GM19452 (cell line): ENCODE measurements around the gene CMSS1.

Source experiments
- ATAC-seq: cut with Tn5 transposase; IDR thresholded peaks from one replicate; pipeline ENCODE4 v1.9.1; 2021; ENCODE audit not compliant: unreplicated experiment

CMSS1 gene

GRCh38 chr3:99873269-99874102, 55.8 kb downstream of the CMSS1 start:
- ATAC-seq = no peak

DNA sequence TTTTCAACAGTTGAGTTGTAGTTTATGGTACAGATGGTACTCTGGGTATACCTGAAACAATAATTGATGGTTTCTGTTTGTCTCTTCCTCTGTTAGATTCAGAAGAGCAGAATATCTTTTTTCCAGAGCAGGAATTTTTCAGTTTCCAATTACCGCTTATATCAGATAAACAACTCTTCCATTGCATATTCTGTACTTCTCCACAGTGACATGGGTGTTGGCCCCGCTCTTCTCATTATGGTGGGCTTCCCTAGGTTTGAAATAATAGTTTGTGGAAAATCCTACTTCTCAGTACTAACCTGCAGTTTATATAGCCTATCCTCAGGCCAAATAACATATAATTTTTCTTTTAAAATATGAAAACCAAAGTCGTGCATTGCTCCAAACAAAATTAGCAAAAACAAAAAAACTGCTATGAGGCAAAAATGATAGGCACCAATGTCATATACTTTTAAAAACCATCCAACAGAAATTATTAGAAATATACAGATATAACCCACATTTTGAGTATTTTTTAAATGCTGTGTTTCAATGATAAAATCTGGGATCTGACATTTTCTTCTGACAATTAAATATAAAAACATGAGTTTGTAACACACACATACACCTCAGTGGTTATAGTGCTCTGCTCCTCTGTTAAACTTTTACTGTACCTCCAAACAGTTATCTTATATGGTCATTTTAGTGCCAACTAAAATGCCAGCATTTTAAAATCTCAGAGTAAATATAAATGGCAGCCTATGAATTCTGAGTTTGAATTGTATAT, 56.8 kb downstream of the CMSS1 start:
- ATAC-seq = no peak

DNA sequence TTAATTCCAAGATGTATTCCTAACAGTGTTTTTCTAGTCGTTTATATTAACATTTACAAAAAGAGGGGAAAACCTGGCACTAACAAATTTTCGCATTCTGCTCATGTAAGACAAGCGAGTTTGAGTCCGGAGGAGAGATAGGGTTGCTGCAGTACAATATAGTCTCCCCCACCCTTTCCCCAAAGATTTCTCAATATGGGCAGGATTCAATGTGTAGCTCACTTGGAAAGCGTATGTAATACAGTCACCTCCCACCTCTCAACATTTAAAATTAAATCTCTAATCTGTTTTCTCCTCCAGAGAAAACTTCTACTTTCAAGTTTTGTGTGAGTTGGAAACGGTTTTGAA, 57.9 kb downstream of the CMSS1 start:
- ATAC-seq = no peak

- ATAC-seq = peak; percentile 81
These were observed 58.5 kb downstream of the CMSS1 start for GRCh38 chr3:99875929-99876841.

- ATAC-seq = no peak
These were observed 59.4 kb downstream of the CMSS1 start for GRCh38 chr3:99877031-99877579.

- ATAC-seq = peak; percentile 58
These were observed 60.3 kb downstream of the CMSS1 start for GRCh38 chr3:99878005-99878404.

- ATAC-seq = no peak
These were observed 61.6 kb downstream of the CMSS1 start for GRCh38 chr3:99879275-99879674.

- no peak for ATAC-seq
These were observed 63.5 kb downstream of the CMSS1 start for GRCh38 chr3:99881121-99881524.

GRCh38 chr3:99882436-99883137, 64.9 kb downstream of the CMSS1 start:
- no peak for ATAC-seq

DNA sequence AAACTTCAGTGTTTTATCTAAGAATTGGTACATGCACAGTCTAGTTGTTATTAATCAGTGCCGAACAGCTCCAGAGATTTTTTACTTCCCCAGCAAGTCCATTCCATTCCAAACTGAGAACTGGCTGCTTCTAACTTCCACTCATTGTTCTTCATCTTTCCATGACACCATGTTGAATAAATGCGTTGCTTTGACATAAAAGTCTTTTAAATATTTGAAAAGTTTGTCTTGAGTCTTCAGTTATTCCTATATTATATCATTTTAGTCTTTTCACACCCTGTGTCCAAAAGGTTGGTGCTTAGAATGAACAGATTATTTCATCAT, 65.4 kb downstream of the CMSS1 start:
- ATAC-seq = no peak

- ATAC-seq = no peak
These were observed 66.0 kb downstream of the CMSS1 start for GRCh38 chr3:99883693-99884092.

- ATAC-seq = no peak
These were observed 66.8 kb downstream of the CMSS1 start for GRCh38 chr3:99884484-99884883.

DNA sequence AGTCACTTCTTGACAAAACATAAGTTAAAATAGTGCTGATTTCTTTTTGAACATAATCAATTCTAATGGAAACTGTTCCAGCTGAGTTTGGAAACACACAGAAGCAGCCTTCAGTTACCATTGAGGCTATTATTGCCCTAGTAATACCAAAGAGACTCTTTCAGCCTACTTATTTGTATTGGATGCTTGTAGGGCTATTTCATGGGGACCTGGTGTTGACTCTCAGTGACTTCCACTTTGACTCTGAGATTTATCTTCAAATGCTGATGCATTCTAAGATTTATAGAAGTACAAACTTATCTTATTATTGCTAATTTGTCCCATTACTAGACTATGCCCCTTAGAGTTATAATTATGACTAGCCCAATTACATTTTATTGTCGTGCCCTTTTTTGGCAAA, 67.4 kb downstream of the CMSS1 start:
- ATAC-seq = no peak

DNA sequence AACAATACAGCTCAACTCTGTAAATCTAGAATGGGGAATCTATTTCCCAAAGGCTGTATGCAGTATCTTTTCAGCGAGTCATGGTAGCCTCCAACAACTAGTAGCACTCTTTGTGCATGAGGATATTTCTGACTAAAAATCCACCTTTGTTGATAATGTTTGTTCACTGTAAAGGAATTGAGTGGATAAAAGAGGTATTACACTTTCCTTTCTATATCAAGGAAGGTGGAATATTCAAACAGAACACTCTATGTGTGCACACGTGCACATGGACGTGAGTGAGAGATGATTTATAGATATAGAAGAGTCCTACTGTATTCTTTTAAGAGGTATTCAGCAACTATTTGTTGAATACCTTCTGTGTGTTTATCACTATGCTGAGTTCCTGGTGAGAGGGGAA, 68.2 kb downstream of the CMSS1 start:
- no peak for ATAC-seq

- ATAC-seq = no peak
These were observed 74.1 kb downstream of the CMSS1 start for GRCh38 chr3:99891610-99892285.

- ATAC-seq = no peak
These were observed 74.7 kb downstream of the CMSS1 start for GRCh38 chr3:99892332-99892731.

DNA sequence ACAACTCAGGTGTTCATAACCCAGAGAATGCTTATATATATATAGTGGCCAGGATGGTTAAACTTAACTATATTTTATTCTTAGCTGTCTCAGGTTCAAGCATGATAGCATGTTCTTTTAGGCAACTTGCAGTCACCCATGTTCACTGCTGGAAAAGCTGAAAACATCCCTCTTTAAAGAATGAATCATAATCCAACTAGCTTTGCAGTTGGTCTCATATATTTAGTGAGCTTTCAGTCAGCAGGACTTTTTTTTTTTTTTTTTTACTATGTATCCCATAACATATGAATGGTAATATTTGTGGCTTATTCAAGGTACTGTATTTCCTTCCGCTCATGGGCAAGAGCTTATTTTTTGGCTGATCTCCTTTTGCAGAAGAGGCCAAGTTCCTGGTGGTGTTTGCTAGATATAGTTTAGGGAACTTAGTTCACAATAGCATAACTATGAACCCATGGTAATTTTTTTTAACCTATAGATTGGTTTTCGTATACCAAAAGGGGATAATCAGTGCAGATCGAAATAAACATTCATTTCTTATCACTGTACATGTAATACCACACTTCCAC, 77.6 kb downstream of the CMSS1 start:
- ATAC-seq = no peak

- no peak for ATAC-seq
These were observed 78.2 kb downstream of the CMSS1 start for GRCh38 chr3:99895703-99896441.

DNA sequence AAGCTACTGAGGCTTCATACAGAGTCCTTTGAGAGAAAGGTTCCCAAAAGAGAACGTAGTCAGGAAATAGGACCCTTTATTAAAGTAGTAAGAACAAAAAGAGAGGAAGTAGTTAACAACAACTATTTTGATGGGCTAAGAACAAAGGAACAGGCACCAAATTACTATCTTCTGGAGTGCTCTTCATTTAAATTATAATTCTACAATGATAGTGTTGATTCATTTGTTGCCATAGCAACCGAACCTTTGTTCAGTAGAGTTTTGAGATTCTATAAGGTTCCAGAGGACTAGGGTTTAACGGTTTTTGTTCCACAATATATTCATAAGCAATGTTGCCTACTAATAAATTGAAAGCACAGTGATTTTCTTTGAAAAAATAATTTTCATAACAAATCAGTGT, 78.8 kb downstream of the CMSS1 start:
- ATAC-seq = no peak
